GM21717 (cell line): Measurements from ENCODE around the gene CYSTM1.

ENCODE experiments used
- ATAC-seq: cut with Tn5 transposase; IDR thresholded peaks from one replicate; pipeline ENCODE4 v1.9.1; 2021; ENCODE audit warnings: mild to moderate bottlenecking, moderate library complexity; ENCODE audit not compliant: unreplicated experiment

Gene CYSTM1

DNA sequence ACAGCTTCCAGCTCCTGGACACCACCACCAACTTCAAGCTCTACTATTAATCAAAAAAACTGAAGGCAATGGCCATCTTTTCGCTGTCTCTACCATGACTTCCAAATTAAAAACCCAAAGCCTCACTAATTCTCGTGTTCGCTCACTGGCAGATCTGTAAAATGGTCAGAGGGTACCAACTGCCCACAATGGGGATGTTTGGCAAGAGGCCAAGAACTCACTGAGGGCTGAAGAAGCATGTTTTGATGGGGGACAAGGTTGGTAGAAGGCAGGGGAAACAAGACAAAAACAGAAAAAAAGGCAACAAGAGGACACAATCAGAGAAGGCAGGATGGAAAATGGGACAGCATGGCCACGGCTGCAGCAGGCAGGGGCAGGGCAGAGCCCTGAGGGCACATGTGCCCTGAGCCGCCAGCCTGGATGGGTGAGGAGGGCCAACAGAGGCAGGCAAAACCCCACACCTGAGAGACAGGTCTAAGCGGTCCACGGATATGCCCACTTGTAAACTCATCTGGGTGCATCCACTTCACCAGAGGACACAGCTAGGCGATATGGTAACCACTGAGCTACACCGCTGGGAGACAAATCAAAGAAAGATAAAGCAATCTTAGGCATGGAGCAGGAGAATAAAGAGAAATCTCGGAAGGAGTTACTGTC lies 77.6 kb downstream of the CYSTM1 start:
- no peak for ATAC-seq

DNA sequence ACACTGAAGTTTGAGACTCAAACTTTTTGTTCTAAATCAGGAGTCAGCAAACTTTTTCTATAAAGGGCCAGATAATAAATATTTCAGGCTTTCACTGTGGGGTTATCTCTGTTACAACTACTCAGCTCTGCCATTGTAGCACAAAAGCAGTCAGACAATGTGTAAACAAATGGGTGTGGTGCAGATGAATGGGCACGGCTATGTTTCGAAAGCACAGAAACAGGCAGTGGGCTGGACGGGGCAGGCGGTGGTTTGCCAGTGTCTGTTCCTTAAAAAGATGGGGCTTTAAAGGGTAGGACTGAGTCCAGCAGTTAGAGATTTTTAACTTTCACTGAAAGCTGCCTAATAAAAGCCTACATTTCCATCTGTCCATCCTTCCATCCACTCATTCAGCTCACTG lies 79.0 kb downstream of the CYSTM1 start:
- ATAC-seq = no peak

DNA sequence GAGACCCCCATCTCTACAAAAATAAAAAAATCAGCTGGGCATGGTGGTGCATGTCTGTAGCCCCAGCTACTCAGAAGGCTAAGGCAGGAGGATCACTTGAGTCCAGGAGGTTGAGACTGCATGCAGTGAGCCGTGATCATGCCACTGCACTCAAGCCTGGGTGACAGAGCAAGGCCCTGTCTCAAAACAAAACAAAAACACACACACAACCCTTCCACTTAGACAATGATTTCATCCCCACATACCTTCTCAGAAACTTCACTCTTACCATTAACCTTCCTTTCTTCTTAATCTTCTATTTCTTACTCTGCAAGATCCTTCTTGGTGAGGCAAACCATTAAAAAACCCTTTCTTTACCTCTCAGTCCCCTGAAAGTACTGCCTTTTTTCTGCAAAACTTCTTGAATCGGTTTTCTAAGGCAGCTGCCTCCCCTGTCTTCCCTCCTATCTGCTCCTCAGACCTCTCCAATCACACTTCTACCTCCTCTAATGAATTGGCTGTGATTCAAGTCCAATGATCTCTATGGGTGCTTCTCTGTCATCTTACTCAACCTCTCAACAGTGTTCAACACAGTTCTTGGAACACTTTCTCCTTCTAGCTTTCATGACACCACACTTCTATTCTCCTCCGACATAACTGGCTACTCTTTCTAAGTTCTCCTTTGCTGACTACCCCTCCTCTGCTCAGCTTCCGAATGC lies 80.6 kb downstream of the CYSTM1 start:
- no peak for ATAC-seq

DNA sequence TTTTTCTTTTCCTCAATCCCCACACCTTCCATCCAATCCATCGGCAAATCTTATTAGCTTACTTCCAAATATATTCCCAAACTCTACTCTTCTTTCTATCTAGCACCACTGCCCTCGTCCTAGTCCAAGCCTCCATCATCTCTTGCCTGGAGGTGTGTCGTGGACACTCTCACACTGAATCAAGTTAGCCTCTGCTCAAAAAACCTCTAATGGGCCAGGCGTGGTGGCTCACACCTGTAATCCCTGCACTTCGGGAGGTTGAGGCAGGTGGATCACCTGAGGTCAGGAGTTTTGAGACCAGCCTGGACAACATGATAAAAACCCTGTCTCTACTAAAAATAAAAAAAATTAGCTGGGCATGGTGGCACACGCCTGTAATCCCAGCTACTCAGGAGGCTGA lies 81.7 kb downstream of the CYSTM1 start:
- ATAC-seq = no peak

DNA sequence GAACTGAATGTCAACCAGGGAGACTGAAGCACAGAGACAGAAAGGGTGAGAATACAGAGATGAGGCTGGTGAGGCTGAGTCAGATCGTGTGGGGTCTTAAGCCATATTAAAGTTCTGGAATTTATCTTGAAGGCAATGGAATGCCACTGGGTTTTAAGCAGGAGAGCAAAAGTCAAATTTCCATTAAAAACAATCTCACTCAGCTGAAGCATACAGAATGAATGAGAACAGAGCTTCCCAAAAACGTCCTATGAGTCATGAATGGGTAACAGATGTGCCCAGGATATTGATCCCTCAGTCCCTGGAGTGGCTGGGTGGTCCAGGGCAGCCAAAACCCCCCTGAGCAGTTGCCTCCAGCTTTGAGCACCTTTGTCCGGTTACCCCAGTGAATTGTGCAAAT lies 83.0 kb downstream of the CYSTM1 start:
- no peak for ATAC-seq

DNA sequence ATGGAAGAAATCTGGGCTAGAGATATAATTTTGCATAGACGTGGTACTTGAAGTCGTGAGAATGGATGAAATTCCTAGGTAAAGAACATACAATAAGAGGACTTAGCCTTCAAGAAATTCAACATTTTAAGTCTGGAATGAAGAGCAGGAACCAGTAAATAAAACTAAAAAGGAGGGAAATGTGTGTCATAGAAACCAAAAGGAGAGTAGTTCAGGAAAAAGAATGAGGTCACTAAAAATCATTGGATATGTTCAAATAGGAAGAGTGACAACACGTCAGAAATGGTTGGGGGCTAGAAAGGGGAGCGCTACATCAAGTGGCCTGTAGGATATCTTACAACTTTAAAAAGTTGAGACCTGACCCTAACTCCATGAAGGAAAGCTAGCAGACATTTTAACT lies 83.9 kb downstream of the CYSTM1 start:
- no peak for ATAC-seq

DNA sequence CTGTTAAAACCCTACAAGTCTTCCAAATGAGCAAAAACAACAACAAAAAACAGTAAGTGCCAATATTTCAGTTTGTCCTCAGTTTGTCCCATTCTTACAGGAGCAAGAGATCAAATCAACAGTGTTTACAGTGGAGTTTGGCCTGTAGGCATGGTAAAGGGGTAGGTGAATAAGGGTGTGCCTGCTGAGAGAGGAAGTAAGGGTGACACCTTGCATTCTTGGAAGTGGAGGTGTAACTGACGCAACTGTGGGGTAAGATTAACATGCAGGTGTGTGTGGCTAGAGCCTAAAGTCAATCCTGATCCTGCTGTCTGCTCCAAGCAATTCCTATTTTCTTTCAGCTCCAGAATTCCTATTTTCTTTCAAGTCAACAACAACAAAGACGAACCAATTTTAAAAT lies 84.5 kb downstream of the CYSTM1 start:
- no peak for ATAC-seq

DNA sequence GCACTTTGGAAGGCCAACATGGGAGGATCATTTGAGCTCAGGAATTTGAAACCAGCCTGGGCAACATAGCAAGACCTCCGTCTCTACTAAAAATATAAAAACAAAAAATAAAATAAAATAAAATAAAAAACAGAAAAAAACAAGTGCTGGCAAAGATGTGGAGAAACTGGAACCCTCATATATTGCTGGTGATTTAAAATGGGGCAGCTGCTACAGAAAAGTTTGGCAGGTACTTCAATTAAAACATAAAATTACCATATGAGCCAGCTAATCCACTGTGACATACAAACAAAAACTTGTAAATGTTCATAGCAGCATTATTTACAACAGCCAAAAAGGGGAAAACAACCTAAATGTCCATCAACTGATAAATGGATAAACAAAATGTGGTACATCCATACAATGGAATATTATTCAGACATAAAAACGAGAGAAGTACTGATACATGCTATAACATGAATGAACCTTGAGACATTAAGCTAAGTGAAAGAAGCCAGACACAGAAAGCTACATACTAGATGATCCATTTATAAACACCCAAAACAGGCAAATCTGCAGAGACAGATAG lies 85.2 kb downstream of the CYSTM1 start:
- ATAC-seq = no peak

DNA sequence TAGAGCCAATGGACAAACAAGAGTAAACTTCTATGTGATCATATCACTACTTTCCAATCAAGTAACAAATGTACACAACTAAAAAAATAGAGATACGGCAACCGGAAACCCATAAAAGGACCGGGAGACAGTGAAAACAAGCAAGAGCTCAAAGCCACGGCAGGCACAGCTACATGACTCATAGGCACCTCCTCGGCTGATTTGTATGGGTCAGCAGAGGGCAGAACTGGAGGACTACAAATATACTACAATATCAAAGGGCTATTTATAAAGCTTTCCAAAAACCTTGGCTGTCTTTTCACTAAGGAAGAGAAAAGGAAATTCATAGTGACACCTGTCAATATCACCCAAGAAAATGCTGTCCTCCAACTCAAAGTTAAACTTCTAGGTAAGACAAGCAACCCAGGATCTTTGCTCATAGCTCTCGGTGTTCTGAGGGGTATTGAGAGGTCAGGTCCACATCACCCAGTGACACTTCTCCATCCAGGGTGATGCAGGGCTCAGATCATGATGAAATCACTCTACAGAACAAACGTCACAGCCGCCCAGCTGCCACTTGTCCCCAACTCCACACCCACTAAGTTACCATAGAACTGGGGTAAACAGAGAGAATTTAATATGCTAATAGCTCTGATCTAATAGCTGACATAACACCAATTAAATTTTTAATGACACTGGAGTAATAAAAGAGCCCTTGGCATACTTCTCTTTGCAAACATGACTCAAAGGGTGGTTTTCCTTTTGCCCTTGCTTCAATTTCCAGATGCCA lies 86.6 kb downstream of the CYSTM1 start:
- ATAC-seq = no peak

DNA sequence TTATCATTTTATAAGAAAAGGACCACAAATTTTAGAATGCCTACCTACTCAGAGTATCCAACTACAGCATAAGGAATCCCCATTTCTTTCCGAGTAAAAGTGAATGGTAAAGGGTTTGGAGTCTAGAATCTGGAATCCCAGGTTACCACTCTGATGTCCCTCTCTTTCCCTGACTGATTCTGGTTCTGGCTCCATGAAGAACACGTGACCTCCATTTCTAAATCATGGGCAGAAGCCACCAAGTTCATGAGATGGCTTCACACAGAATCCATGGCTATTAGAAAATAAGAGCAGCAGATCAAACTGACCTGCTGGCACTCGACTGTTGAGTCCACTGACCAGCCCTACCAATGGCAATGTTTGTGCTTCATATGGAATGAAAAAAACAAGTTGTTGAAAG lies 87.2 kb downstream of the CYSTM1 start:
- no peak for ATAC-seq

DNA sequence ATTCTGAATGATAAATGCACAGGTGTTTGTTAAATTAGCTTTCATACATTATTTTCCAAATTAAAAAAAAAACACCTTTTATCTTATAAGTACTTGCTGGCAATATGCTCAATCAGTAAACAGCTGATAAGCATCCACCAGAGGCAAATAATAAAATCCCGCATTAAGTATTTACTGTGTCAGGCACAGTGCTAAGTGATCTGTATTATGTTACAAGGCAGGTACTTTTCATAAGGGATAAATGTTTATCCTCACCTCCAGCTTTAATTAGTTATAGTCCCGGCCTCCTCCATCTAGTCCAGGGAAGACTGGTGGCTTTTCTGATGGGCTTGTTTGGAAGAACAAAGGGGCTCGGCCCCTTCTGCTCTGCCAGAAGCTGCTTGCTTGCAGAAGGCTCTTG lies 87.9 kb downstream of the CYSTM1 start:
- ATAC-seq = no peak

DNA sequence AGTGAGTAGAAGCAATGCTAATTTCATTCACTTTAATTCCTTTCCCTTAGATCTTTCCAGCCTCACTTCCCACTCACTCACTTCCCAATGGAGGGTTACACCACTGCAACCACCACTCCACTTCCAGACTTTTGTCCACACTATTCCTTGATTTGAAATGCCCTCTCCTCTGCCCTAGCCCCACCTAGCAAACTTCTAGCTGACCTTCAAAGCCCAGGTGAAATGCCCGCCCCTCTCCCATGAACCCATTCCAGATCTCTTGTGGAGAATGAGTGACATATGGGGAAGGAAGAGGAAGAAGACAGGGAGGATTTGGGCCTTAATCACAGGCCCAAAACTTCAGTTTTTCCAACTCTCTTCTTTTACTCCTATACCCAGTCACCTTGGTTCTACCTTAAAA lies 90.9 kb downstream of the CYSTM1 start:
- no peak for ATAC-seq

DNA sequence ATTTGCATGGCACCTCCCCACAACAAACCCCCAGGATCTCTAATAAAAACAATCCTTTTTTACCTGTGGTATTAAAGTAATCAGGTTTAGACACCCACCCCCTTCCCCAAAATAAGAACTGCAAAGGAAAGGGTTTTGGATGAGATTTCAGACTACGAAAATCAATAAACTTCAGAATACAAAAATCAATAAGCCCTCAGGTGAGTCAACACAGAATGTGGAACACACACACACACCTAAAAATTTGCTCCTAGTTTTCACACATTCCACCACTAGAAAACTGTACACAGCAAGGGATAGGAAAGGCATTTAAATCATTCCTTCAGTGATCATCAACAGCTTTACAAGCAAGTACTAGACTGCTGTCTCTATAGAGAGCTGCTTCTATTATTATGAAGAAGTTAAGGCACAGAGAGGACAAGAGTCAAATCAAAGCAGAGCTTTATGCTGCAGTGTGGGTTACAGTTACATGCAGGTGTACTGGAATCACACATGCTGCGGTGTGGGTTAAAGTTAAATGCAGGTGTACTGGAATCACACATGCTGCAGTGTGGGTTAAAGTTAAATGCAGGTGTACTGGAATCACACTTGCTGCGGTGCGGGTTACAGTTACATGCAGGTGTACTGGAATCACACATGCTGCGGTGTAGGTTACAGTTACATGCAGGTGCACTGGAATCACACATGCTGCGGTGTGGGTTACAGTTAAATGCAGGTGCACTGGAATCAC lies 91.6 kb downstream of the CYSTM1 start:
- ATAC-seq = no peak

DNA sequence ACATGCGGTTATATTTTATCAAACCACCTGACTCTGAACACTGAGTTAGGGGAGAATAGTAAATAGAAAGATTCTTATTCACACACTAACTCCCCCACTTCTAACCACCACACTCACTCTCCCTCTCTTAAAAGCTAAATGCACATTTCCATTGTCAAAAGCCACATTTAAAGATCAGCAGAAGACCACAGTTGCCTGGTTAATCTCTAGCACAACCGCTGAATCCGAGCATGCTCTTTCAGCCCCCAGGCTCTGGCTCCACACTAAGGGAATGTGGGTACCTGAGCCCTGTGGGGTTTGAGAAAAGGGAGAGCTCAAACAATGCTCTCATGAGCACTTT lies 92.2 kb downstream of the CYSTM1 start:
- ATAC-seq = no peak

DNA sequence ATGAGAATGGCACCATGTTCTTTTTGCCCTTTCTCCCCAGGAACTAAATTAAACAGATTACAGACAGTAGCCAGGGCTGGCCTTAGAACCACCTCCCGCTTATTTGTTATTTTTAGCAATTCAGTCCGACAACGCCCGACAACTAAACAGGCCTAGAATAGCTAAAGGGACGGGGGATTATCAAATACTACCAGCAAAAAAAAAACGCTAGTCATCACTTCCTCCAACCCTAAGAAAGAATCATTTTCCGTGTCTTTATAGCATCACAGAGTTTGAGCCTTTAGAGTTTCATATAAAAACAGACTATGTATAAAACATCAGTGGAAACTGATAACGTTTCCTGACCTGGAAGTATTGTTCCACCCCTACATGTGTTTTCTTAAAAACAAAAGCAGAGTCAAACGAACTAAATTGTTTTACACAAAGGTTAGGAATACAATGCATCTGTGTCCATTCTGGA lies 92.6 kb downstream of the CYSTM1 start:
- no peak for ATAC-seq

DNA sequence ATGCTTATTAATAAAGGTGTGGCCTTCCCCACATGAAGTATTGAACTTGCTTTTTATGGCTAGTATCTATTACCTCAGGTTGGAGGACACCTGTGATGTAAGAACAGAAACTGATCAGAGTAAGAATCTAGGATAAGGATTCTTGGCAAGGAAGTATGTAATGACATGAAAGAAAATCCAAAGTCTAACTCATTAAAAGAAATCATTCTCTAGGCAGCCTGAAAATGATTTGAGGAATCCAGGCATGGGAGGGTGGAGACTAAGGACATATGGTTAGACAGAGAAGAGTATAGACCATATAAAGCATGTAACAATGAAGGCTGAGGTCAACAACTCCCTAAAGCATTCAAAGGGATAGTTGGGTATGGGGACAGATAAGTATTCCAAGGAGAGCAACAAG lies 95.0 kb downstream of the CYSTM1 start:
- no peak for ATAC-seq

DNA sequence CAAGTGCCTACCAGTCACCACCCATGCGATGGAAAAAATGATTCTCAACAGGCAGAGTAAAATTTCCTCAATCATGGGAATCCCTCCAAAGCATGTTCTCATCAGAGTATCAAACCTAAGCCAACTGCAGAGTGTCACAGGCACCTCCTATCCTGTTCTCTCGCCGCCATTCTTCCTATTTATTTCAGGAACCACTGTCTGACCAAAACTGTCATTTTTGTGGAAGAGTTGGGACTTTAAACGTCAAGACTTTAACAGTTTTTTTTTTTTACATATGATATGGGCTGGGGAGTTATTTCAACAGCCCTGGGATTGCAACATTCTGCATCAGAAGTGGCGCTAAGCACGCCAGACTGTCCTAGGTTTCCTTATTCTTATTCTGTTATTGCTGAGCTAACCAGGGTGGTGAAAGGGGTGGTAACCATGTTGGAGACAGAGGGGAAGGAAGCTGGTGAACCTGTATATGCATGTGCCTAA lies 98.5 kb downstream of the CYSTM1 start:
- no peak for ATAC-seq

DNA sequence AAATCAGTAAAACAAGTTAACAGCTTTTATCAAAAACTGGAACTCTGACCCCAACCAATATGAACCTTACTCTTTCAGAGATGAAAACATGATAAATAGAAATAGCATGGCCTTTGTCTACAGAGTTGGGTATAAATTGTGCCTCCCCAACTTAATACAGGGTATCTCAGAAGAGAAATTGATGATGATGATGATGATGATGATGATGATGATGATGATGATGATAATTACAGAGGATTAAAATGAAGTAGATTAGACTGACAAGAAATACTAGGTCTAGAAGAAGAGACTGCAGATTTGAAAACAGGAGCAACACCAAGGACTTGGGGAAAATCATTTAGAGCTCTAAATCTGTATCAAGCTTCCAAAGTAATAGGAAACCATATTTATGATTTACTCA lies 100.8 kb downstream of the CYSTM1 start:
- ATAC-seq = no peak

DNA sequence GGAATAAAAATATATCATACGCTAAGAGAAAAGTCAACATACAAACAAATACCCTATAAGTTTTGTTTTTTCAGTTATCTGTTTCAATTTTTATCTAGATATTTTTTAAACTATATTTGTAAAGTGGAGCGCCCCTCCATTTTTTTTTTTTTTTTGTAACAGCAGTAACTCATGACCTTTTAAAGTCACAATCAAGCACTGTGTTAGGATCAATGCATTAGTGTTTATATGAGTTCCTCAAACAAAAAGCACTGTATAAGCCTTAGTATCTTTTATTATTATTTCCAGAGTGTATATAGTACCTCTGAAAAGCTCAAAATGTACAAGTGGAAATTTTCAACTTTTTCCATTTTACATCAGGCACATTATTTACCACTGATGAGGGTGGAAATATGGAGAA lies 107.3 kb downstream of the CYSTM1 start:
- no peak for ATAC-seq

DNA sequence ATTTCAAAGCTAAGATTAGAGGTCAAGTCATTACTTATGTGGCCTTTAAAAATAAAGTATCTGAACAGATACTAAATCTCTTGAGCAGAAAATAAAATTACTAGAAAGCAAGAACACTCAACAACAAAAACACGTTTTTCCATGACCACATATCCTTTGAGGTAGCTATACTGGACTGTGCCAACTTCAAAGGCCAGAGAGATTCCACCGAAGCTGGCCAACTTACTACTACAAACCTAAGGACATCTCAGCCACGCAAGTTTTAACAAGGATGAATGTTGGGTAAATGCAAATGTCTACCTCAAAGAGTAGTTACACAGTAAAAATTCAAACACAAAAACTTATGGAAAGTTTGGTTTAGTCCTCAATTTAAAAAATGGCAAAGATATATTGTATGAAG lies 109.0 kb downstream of the CYSTM1 start:
- ATAC-seq = no peak

DNA sequence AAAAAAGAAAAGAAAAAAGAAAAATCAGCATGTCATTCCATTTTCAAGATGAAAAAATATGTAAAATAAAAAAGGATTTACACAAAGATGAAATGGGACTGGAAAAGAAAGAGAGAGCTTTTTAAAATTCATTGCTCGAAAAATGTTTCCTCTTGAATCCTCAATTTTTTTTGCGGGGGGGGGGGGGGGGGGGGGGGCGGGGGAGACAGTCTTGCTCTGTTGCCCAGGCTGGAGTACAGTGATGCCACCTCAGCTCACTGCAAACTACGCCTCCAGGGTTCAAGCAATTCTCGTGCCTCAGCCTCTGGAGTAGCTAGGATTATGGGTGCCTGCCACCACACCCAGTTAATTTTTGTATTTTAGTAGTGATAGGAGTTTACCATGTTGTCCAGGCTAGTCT lies 111.4 kb downstream of the CYSTM1 start:
- no peak for ATAC-seq
